ENCODE data around the gene THAP10. TPM values are rescaled to one million over a fixed set of nuclear protein-coding genes. Genes with fewer than 3 reads are reported as not detected.
"Not testable (repeated sequence)": the region's sequence is repeated elsewhere in the genome, so short reads cannot be mapped to it uniquely, and the experiment has no call there.

THAP10 gene
- total RNA-seq, 1 donor from 2014 or later, result 1.6 TPM

DNA sequence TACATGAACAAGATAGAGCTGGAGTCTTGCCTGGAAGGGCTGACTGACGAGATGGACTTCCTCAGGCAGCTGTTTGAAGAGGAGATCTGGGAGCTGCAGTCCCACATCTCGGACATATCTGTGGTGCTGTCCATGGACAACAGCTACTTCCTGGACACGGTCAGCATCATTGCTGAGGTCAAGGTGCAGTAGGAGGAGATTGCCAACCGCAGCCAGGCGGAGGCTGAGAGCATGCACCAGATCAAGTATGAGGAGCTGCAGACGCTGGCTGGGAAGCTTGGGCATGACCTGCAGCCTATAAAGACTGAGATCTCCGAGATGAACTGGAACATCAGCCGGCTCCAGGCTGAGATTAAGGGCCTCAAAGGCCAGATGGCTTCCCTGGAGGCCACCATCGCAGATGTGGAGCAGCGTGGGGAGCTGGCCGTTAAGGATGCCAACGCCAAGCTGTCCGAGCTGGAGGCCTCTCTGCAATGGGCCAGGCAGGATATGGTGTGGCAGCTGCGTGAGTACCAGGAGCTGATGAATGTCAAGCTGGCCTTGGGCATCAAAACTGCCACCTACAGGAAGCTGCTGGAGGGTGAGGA lies 32.8 kb downstream of the THAP10 start:
- Mint-ChIP-seq H3K27ac (ENCODE audit: unreplicated experiment) (no peak overlapping the region), H3K27me3 (ENCODE audit: low read depth, unreplicated experiment) (no peaks in the 10 kb centered on the region), H3K4me1 (ENCODE audit: low read depth, unreplicated experiment) (peaks cover 30% of the 10 kb centered on the region), H3K9me3 (ENCODE audit: unreplicated experiment) (no peaks in the 10 kb centered on the region), H3K4me3 (ENCODE audit: unreplicated experiment) (no peak overlapping the region), H3K36me3 (ENCODE audit: low read depth, unreplicated experiment) (peaks cover 2% of the 10 kb centered on the region)
- no peaks in the 10 kb centered on the region for H3K9me3 ChIP-seq (ENCODE audit: insufficient read depth, low read depth, low read length)
- H3K27me3 ChIP-seq (ENCODE audit: insufficient read depth, low read length), result no peaks in the 10 kb centered on the region
- H2AFZ ChIP-seq (ENCODE audit: low read depth, low read length), result no peak overlapping the region
- TF ChIP-seq CTCF (IDR thresholded peaks at IDR 0.05; ENCODE audit: insufficient read depth, low read depth, low read length), result no peak
- no peak overlapping the region for H3K4me2 ChIP-seq (ENCODE audit: low read length)
- H3K27ac ChIP-seq (ENCODE audit: low read depth, low read length), result no peak overlapping the region
- no peaks in the 10 kb centered on the region for H4K20me1 ChIP-seq (ENCODE audit: insufficient read depth, low read length)
- H3K4me1 ChIP-seq (ENCODE audit: insufficient read depth, low read length), result peaks cover 49% of the 10 kb centered on the region
- DNase-seq (ENCODE audit: low read depth) (no peak), FAIRE-seq (no peak)
- no peaks in the 10 kb centered on the region for H3K36me3 ChIP-seq (ENCODE audit: insufficient read depth, low read length)
- no peak overlapping the region for H3K4me3 ChIP-seq (ENCODE audit: insufficient read depth, low read depth, low read length)
- no peak overlapping the region for H3K9ac ChIP-seq (ENCODE audit: low read length)
- H3K79me2 ChIP-seq (ENCODE audit: insufficient read depth, low read length), result no peaks in the 10 kb centered on the region

- H3K36me3 Mint-ChIP-seq (ENCODE audit: low read depth, unreplicated experiment); DNase-seq (ENCODE audit: low read depth); H4K20me1 ChIP-seq (ENCODE audit: insufficient read depth, low read length); H3K4me3 Mint-ChIP-seq (ENCODE audit: unreplicated experiment); H3K9ac ChIP-seq (ENCODE audit: low read length); H3K79me2 ChIP-seq (ENCODE audit: insufficient read depth, low read length); H3K9me3 Mint-ChIP-seq (ENCODE audit: unreplicated experiment); H3K4me3 ChIP-seq (ENCODE audit: insufficient read depth, low read depth, low read length); H3K27me3 Mint-ChIP-seq (ENCODE audit: low read depth, unreplicated experiment); H3K27me3 ChIP-seq (ENCODE audit: insufficient read depth, low read length); H3K9me3 ChIP-seq (ENCODE audit: insufficient read depth, low read depth, low read length); H3K27ac ChIP-seq (ENCODE audit: low read depth, low read length); FAIRE-seq; H3K36me3 ChIP-seq (ENCODE audit: insufficient read depth, low read length); H3K4me2 ChIP-seq (ENCODE audit: low read length); H2AFZ ChIP-seq (ENCODE audit: low read depth, low read length); H3K27ac Mint-ChIP-seq (ENCODE audit: unreplicated experiment): not testable (repeated sequence)
- peaks cover 26% of the 10 kb centered on the region for H3K4me1 Mint-ChIP-seq (ENCODE audit: low read depth, unreplicated experiment)
- peaks cover 45% of the 10 kb centered on the region for H3K4me1 ChIP-seq (ENCODE audit: insufficient read depth, low read length)
Observed at GRCh38 chr15:70858614-70859321, 33.5 kb downstream of the THAP10 start.

GRCh38 chr15:70857562-70858285 lies 34.5 kb downstream of the THAP10 start:
- H3K36me3 Mint-ChIP-seq (ENCODE audit: low read depth, unreplicated experiment), result peaks cover 4% of the 10 kb centered on the region
- H3K27me3 ChIP-seq (ENCODE audit: insufficient read depth, low read length), result no peaks in the 10 kb centered on the region
- peak overlapping the region; percentile 99 for H3K27ac Mint-ChIP-seq (ENCODE audit: unreplicated experiment)
- H2AFZ ChIP-seq (ENCODE audit: low read depth, low read length), result no peak overlapping the region
- H3K27me3 Mint-ChIP-seq (ENCODE audit: low read depth, unreplicated experiment), result no peaks in the 10 kb centered on the region
- H3K9me3 ChIP-seq (ENCODE audit: insufficient read depth, low read depth, low read length), result no peaks in the 10 kb centered on the region
- no peak overlapping the region for H3K4me3 ChIP-seq (ENCODE audit: insufficient read depth, low read depth, low read length)
- peaks cover 4% of the 10 kb centered on the region for H4K20me1 ChIP-seq (ENCODE audit: insufficient read depth, low read length)
- H3K4me1 ChIP-seq (ENCODE audit: insufficient read depth, low read length), result peaks cover 41% of the 10 kb centered on the region
- peak overlapping the region; percentile 57 for H3K9ac ChIP-seq (ENCODE audit: low read length)
- H3K9me3 Mint-ChIP-seq (ENCODE audit: unreplicated experiment), result no peaks in the 10 kb centered on the region
- no peak for FAIRE-seq
- no peak for DNase-seq (ENCODE audit: low read depth)
- peak overlapping the region; percentile 82 for H3K27ac ChIP-seq (ENCODE audit: low read depth, low read length)
- peaks cover 22% of the 10 kb centered on the region for H3K4me1 Mint-ChIP-seq (ENCODE audit: low read depth, unreplicated experiment)
- TF ChIP-seq CTCF (IDR thresholded peaks at IDR 0.05; ENCODE audit: insufficient read depth, low read depth, low read length), result no peak
- no peak for TF ChIP-seq EZH2 (IDR thresholded peaks at IDR 0.05; ENCODE audit: insufficient read depth, low read length)
- H3K79me2 ChIP-seq (ENCODE audit: insufficient read depth, low read length), result peaks cover 9% of the 10 kb centered on the region
- no peaks in the 10 kb centered on the region for H3K36me3 ChIP-seq (ENCODE audit: insufficient read depth, low read length)
- no peak overlapping the region for H3K4me3 Mint-ChIP-seq (ENCODE audit: unreplicated experiment)
- H3K4me2 ChIP-seq (ENCODE audit: low read length), result peak overlapping the region; percentile 70
